Raji (cell line): ENCODE data around the gene CEP57L1.
A peak's percentile ranks its signal among the peaks of the same experiment; 100 is the strongest.

Experiments used
- POLR2A ChIP-seq: IDR thresholded peaks from 2 replicates; pipeline ENCODE4 v1.6.1; 2011; ENCODE audit warnings: low read depth, low read length, control low read depth; ENCODE audit not compliant: insufficient read depth

Gene CEP57L1

GRCh38 chr6:109095036-109095834 lies at the start of gene CEP57L1:
Gene CEP57L1 (plus strand): TSS chr6:109095507. CDS start chr6:109145222, 49,715 bp downstream.
- TF ChIP-seq POLR2A: peak; percentile 90

DNA sequence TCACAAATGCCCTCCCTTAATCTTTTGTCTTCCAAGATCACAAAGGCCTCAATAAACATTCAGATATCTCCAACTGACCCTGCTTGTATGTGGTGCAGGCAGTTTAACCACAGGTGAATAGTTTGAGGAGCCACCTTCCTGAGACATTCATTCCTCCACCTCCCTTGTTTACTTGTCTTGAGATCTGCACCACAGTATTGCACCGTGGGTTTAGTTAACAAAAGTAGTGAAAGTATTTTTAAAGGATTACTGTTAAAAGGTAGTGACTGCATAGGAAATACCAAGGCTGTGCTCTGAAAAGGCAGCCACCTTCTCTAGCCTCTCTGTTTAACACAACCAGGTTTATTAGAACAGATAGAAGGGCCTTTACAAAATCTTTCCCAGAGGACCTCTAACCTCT lies 47.1 kb upstream of the CEP57L1 start:
- no peak for TF ChIP-seq POLR2A

DNA sequence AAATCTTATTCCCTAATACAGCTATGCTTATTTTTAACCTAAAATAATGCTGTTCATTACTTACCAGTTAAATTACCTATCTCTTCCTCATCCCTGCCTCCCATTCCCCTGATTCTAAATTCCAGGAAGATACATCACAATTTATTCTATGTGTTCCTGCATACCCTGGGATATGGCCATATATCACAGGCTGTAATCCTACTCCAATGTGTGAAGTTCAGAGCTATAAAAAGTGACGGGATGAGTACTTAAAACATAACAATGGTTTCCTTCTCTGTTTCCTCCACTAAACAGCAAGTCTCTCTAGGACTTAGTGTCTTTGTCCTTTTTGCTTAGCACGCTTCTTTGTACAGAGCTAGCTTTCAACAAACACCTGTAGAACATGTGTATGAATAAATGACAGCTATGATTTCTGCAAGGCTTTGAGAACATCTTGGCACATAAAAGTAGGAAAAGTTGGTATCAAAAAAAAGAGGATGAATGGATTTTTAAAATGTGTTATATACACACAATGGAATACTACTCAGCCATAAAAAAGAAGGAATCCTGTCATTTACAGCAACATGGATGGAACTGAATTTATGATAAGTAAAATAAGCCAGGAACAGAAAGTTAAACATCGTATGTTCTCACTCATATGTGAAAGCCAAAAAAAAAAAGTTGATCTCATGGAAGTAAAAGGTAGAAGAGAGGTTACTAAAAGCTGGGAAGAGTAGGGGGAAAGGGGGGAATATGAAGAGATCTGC lies 46.5 kb upstream of the CEP57L1 start:
- no peak for TF ChIP-seq POLR2A

DNA sequence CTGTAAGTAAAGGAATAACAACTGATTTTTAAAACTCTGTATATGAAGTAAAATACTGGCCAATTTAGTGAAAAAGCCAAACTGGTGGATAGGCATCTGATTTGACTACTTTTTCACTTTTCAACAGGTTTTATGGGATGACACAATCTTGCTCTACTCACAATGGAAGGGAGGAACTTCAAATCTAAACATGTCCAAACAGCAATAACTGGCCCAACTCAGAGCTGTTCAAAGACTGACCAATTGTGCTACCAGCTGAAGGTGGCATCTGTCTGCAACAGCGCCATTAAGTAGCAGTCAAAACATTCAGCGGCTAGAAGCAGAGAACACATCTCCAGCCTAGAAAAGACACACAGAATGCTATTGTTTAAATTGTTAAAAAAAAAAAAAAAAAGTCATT lies 45.3 kb upstream of the CEP57L1 start:
- TF ChIP-seq POLR2A: no peak

DNA sequence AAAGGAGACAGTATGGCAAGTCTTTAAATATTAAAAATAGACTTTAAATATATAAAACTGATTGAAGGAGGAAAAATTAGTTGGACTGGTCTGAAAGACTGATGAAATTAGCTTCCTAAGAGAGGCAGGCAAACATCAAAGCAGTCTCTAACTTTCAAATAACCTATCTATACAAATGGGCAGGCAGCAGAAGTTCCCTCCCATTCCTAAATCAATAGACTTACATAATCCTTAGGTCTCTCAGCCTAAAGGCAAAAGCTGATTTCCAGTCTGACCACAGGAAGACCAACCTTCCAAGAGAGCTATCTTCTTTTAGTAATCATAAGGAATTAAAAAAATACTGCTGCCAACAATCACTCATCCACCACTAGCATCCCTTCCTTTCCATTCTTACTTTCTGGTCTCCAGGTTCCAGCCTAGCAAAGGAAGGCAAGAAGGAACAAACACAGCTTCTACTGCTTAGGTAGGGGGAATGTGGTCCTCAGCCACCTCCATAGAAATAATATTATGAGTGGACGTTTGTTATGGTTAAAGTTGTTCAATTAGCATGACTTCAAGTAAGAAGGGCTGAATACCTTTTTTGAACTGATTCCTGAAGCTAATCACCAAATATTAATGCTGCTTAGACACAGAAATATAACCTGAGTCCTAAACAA lies 44.7 kb upstream of the CEP57L1 start:
- no peak for TF ChIP-seq POLR2A

DNA sequence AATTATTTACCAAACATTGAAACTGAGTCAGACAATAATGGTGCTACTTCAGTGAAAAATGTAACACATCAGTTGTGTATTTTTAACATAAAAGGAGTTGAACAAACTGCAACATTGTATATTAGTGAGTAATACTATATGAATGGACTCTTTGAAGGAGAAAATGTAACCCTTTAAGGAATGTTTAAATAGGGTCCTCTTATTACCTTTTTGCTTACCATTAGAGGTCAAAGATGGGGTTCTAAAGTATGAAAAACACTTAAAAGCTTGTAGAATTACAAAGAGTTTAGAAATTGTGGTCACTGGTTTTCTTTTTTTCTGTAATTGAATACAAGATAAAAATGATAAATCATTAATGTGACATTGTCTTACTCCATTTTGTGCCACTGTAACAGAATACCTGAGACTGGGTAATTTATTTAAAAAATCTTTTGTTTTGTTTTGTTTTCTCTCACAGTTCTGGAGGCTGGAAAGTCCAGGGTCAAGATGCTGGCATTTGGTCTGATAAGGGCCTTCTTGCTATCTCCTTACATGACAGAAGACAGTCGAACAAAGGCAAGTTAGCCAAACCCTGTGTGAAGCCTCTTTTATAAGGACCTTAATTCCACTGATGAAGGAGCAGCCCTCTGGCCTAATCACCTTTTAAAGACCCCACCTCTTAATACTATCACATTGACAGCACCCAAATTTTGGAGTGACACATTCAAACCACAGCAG lies 43.8 kb upstream of the CEP57L1 start:
- TF ChIP-seq POLR2A: no peak

- no peak for TF ChIP-seq POLR2A
Measured at GRCh38 chr6:109052018-109052651, 43.2 kb upstream of the CEP57L1 start.

DNA sequence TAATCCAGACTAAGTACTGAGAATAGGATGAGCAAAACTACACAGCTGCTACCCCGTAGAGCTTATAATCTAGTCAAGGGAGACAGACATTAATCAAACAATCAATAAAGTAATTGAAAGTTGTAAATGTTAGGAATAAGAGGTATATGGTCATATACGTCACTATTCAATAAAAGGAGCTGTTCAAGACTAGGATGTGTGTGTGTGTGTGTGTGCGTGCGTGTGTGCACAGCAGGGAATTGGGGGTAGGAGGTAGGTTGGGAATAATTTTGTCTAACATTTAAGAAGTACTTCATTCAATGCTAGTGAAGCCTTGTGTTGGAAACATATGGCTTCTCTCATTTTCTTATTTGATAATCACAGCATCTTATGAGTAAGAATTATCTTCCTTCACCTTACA lies 42.5 kb upstream of the CEP57L1 start:
- no peak for TF ChIP-seq POLR2A

DNA sequence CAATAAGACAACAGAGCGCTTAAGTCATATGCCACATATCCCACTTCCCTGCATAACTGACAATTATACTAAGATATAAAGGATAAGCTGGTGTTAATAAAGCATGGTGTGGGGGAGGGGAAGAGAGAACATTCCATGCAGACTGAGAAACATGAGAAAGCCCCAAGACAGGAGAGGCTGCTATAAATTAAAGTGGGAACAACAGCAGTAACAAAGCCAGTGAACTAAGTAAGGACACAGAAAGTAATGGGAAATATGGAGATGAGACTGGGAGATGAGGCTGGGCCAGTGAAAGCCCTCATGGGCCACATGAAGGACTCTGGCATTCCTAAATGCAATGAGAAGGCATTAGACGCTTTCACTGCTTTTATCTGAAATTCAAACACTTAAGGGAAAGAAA lies 42.0 kb upstream of the CEP57L1 start:
- TF ChIP-seq POLR2A: no peak

GRCh38 chr6:109055771-109056235 lies 39.5 kb upstream of the CEP57L1 start:
- TF ChIP-seq POLR2A: no peak

GRCh38 chr6:109056661-109057060 lies 38.6 kb upstream of the CEP57L1 start:
- TF ChIP-seq POLR2A: no peak

DNA sequence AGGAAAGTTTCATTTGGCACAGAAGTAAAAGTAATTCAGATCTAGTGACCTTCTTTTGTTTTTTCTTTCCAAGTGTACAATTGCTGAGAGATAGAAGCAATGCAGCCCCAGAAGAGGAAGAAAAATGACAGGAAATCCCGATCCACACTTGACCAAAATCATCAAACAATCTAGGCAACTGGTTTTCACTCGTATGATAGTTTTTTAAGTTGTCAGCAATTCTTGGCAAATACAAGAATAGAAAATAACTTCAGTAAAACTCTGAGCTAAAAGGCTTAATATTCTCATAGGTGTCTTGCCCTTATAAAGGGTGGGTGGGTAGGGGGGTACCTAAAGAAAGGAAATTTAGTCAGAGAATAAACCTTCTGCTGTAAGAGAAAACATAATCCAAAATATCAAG lies 36.7 kb upstream of the CEP57L1 start:
- no peak for TF ChIP-seq POLR2A

- no peak for TF ChIP-seq POLR2A
Measured at GRCh38 chr6:109059153-109059552, 36.2 kb upstream of the CEP57L1 start.

- TF ChIP-seq POLR2A: no peak
Measured at GRCh38 chr6:109059571-109060021, 35.7 kb upstream of the CEP57L1 start.
